Midbrain (tissue), 1 donor: ENCODE measurements around the gene MPC1.
A peak's percentile ranks its signal among the peaks of the same experiment; 100 is the strongest.
"Not testable (repeated sequence)": the region's sequence is repeated elsewhere in the genome, so short reads cannot be mapped to it uniquely, and the experiment has no call there.

ENCODE experiments used
- DNase-seq: peaks from one replicate; lab custom pipeline; 2025; lab: John Stamatoyannopoulos, UW

Gene MPC1

DNA sequence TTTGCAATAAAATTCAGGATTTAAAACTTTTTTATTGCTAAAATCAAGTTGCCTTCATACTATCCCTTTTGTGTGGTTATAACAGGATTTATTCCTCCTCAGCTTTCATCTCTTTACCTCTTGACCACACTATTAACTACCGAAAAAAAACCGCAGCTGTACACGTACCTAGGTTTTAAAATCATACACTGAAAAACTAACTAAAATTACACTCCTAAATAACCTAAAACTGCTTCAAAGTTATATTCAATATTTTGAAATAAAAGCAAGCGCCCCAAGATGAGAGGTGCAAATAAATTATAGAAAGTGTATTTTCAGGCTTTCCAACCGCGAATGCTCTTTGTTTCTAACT, 1.4 kb downstream of the MPC1 start:
- no peak for DNase-seq

DNA sequence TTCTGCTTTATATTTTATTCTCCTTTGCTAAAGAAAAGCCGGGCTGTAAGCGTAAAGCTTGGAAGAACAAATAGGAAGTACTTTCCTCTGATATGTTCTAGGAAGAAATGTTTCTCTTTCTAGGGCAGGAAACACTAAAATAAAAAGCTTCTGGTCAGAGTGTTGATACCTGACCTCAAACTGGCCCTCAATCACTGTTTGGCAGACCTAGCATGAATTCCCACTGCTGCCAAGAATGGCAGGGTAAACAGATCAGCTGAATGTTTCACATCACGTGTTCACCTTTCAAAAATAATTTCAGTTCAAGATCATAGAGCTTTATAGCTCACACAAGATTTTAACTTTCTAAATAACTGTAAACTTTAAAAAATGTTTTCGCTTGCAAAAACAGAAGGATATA, 2.9 kb downstream of the MPC1 start:
- DNase-seq, result no peak

DNA sequence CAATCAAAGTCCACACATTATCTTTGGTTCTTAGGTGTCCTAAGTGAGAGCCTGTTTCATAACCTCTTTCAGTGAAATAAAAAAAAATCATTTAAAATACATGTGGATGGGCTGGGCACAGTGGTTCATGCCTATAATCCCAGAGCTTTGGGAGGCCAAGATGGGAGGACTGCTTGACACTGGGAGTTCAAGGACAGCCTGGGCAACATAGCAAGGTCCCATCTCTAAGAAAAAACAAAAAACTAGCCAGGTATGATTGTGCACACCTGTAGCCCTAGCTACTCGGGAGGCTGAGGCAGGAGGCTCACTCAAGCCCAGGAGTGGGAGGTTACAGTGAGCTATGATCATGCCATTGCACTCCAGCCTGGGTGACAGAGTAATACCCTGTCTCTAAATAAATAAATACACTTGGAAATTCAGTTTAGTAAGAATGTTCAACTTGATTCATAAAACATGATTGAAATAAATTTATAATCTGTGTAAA, 3.6 kb downstream of the MPC1 start:
- no peak for DNase-seq

DNA sequence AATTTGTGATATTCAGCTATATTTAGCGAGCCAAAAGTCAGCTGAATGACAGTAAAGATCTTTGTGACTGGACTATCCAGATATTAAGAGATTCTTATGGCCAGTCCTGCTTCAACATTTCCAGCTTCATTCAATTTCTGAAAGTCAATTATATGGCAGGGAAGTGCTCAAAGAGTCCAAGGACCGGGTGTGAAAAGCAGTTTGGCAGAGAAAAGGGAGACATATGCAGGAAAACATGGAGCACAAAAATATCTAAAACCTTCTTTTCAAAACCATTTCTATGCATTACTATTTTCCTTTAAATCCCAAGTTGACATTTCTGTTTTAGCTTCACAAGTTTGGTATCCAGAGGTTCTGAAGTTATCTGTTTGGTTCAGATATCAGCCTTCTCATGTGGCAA, 5.0 kb downstream of the MPC1 start:
- DNase-seq, result no peak

DNA sequence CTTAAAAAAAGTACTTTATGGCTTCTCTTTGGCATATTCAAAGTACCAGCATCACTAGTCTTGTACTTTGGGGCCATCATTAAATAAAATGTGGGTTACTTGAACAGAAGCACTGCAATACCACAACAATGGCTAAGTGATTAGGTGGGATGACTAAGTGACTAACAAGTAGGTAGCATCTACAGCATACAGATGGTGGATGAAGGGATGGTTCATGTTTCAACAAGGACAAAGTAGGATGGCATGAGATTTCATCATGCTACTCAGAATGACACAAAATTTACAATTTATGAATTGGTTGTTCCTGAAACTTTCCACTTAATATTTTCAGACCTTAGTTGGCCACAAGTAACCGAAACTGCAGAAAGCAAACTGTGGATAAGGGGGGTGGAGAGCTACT, 7.7 kb downstream of the MPC1 start:
- DNase-seq, result no peak

DNA sequence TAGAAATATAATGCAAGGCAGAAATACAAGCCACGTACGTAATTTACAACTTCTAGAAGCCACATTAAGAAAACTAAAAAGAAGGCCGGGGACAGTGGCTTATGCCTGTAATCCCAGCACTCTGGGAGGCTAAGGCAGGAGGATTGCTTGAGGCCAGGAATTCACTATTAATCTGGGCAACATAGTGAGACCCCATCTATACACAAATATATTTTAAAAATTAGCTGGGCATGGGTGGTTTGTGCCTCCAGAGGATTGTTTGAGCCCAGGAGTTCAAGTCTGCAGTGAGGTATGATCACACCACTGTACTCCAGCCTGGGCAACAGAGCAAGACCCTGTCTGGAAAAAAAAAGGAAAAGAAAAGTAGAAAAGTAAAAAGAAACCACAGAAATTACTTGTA, 12.3 kb downstream of the MPC1 start:
- DNase-seq, result no peak

DNA sequence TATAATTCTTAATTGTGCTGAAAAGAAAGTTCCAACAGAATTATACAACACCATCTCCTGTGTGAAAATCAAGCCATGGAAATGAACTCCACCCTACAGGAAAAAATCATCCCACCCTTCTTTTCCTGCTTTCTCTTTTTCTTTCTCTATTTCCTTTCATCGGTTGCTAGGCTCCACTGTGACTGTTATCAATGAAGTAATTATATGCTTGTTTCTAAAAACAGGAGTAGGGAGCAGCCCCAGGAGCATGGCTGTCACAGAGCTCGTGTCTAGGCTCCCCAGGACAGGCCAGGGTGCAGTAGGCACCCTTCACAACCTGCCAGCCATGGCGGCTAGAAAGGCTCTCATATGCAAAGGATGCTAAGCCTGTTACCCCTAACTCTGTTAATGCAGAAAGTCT, 13.0 kb downstream of the MPC1 start:
- no peak for DNase-seq

DNA sequence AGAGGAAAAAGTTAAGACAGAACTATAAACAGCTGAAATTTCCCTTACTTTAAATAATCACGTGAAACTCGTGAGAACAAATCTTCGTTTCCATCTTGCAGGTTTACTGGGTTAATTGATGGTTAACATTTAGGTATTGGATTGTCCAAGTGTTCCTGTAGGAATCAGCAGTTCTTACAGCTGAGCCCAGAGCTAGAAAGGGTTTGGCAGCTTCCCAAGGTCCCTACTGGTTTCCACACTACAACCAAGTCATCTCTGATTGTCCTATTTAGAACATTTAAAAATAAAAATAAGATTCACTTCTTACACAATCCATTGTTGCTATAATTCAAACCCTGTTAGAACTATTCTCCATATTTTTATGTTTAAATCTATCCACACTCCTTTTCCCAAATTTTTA, 15.8 kb downstream of the MPC1 start:
- no peak for DNase-seq

DNA sequence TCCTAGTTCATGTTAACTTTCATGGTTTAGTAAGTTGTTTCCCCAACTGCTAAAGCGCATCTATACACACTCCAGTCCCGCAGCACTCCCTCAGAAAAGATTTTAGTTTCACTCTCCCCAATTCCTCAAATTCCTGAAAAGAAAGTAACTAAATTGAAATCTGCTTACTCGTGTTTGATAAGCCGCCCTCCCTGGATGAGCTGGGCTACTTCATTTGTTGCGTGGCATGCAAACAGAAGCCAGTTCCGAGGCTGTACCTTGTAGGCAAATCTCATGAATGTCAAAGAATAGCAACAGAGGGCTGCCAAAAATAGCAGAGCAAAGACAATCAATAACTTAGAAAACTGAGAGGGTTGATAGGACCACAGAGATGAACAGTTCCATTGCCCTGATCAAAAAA, 16.9 kb downstream of the MPC1 start:
- DNase-seq, result no peak

DNA sequence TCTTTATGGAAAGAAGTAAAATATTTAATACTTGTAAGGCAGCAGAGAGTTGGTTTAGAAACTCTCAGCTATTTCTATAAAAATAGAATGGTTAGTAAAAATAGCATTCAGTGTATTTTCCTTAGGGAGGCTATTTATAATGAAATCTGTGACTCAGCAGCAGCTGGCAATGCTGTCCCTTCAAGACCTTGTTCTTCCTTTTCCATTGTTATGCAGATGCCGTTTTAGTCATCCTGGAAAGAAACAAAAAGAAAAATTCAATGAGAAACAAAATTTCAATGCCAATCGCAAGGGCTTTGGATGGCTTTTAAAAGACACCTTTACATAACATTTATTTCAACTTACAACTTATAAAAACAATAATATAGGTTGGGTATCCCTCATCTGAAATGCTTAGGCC, 17.5 kb downstream of the MPC1 start:
- peak; percentile 26 for DNase-seq

DNA sequence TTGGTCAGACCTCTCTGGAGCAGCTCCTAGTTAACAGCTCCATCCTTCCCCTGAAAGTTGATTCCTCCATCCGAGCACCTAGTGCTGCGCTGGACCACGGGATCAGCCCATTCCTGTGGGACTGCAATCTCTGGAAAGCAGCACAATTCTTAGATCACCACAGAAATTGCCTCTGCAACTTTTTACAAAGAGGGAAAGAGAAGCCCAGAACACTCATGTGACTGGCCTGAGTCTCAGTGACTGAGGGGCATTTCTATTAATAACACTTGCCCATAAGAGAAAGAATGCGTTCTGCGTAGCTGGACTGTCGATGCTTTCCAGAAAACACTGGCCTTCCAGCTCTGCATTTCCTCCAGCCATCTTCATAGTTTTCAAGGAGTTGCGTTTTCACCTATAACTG, 18.3 kb downstream of the MPC1 start:
- DNase-seq, result peak; percentile 38

DNA sequence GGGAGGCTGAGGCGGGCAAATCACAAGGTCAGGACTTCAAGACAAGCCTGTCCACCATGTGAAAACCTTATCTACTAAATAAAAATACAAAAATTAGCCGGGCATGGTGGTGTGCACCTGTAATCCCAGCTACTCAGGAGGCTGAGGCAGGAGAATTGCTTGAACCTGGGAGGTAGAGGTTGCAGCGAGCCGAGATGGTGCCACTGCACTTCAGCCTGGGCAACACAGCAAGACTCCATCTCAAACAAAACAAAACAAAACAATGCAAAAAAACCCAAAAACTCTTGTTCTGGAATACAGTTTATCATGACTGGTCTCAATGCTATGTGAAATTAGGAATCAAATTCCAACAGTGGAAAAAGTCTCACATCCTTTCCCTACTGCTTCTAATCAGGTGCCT, 20.3 kb downstream of the MPC1 start:
- not testable (repeated sequence) for DNase-seq

DNA sequence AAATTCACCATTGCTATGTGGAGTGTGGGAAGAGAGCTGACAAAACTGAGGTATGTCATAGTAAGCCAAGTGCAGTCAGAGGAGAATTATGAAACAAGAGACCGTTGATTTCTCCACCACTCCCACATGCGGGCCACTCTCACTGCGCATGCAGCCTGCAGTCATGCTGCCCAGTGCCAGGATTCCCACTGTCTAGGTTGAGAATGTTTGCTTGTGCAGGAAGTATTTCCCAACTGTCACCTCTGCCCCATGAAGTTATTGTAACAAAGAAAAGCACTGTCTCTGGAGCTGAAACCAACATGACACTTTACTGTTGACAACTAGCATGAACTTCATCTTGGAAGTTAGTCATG, 21.7 kb downstream of the MPC1 start:
- no peak for DNase-seq

DNA sequence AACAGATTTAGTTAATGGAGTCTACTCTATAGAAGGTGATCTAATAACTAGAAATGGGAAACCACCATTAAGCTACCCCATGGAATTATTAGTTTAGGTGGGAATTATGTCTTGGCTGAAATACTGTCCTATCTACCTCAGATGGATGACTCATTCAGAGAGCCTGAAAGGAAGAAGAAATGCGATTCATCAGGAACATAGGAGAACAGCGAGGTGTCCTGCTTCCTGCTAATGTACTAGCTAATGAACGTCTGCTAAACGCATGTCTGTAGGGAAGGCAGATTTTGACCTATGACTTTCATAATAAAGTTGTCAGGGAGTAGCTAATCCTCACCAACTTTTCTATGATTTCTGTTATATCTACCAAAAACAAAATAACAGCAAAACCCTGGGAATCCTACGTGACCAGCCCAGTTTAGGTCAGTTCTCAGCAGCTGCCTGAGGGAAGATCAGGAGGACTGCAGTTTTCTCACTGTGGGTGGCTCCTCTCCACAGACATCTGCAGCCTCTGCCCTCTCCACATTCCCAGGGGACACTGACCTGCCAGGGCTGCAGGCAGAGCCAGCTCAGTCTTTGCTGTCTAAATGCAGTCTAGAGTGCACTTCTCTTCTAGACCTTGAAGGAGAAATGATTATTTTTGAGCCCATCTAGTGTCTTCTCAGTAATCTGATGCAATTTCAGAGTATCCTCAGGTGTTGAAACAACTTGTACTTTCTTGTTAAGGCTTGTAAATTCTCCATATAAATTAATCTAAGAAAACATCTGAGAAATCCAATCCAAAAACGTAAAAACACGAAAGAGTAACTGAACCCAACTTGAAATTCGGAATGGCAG, 22.3 kb downstream of the MPC1 start:
- DNase-seq, result no peak

DNA sequence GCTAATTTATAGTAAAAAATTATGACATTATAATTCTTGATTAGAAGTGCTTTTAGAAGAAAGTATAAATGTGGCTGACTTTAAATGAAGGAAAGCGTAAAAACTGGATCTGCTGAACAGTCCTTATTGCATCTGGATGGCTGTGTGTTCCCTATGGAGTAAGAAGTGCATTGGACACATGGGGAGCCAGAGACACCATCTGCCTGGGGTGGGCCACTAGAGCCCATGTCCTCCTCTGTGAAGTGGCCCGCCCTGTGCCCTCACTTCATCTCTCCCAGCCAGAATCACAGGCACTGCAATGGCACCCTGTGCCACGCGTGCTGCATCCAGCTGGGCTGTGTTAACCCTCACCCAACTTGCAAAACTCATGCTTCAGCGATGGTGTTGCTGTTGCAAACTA, 27.2 kb downstream of the MPC1 start:
- DNase-seq, result no peak

DNA sequence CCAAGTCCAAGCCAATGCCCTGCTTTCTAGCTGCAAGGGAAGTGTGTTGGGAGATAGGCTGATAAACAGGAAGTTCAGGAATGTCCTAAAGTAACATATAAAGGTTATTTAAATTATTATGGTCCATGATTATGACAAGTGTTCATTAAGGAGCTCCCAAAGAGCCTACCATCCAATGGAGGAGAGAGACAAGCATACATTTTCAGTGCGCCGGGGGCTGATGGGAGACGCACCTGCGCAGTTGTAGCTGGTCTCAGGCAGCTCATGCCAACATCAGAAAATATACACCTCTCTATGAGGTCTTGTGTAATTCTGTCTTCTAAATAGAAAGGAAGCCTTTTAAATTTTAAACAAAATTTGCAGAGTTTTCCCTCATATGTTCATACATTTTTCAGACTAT, 27.8 kb downstream of the MPC1 start:
- no peak for DNase-seq

DNA sequence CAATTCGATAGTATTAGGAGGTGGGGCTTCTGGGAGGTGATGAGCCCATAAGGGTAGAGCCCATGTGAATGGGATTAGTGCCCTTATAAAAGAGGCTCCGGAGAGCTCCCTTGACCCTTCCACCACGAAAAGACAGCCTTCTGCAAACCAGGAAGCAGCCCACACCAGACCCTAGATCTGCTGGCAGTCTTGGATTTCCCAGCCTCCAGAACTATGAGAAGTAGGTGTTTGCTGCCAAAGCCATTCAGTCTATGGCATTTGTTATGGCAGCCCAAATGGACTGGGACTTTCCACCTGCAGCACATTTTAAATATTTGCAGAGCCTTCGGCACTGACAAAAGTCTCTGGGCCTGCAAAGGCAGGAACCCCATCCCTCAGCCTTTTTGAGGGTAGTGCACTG, 28.6 kb downstream of the MPC1 start:
- no peak for DNase-seq

DNA sequence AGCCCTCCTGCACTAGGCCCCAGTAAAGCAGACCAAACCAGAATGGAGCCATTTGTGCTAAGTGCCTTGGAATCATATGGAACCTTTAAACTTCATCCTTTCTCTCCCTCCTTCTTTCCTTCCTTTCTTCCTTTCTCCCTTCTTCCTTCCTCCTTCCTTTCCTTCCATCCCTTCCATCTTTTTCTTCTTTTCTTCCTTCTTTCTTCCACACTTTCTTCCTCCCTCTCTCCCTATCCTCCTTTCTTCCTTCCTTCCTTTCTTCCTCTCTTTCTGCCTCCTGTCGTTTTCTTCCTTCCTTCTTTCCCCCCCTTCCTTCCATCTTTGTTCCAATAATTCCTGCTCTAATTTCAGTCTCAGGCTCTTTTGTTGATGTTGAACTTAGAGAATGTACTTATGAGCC, 29.2 kb downstream of the MPC1 start:
- no peak for DNase-seq

DNA sequence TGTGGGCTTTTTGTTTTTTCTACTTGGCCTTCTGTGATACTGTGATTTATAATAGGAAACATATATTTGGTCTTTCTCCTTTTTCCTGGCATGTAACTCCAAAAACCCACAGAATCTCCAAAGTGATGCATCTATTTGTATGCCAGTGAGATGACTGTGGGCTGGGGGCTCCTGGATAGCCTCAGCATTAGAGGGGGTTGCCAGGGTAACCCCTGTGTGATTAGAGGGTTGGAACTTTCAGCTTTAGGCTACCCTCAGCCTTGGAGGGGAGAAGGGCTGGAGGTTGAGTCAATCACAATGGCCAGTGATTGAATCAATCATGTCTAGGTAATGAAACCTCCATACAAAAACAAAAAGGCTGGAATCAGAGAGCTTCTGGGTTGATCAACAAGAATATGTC, 29.8 kb downstream of the MPC1 start:
- DNase-seq, result no peak

DNA sequence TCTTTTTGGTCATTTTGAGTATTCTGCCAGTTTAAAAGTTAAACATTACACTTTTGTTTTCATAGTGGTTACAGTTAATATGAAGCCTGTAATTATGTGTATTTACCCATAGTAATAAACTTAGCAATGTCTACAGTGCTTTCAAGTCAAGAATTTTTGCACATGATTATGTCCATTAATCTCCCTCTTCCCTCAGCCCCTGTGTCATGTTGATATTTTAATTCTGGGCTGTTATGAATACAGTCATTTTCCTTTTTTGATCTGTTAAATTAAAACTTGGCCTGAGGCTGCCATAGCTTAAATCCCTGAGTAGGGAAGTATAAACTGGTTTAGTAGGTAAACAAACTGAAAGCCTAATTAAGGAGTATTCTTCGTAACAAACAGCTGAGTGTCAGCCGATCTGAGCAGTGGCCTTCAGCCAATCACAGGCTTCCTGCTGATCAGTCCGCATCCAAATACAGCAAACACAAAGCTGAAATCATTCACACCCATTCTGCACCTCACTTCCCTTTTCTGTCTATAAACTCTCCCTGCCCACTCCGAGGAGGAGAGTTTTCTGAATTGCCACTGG, 30.9 kb downstream of the MPC1 start:
- DNase-seq, result peak; percentile 39

DNA sequence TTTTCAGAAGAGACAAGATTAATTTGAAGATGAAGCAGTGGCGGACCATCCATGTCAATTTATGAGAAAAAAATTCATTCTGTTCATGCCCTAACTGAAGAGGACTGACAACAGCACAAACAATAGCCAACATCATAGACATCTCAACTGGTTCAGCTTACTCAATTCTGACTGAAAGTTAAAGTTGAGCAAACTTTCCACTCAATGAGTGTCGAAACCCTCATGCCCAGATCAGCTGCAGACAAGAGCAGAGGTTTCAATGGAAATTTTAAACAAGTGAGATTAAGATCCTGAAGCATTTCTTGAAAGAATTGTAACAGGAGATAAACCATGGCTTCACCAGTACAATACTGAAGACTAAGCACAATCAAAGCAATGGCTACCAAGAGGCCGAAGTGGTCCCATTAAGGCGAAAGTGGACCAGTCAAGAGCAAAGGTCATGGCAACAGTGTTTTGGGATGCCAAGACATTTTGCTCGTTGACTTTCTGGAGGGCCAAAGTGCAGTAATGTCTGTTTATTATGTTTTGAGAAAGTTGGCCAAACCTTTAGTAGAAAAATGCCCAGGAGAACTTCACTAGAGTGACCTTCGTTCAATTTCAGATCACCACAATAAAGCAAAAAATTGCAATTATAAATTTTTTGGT, 34.3 kb downstream of the MPC1 start:
- no peak for DNase-seq

DNA sequence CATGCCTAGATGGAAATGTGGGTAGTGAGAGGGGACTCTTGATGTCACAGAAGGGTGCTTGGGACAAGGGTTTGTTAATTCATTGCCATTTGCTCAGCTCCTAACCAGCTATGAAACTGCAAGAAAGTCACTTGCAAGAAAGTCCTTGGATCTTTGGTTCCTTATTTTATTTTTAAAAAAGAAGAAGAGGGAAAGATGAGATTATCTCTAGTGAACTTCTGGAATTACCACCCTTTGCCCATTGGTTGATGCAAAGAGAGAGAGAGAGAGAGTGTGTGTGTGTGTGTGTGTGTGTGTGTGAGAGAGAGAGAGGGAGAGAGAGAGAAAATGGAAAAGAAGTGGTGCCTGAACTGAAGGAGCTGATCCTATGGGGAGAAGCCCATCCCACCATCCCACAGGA, 35.8 kb downstream of the MPC1 start:
- DNase-seq, result no peak

DNA sequence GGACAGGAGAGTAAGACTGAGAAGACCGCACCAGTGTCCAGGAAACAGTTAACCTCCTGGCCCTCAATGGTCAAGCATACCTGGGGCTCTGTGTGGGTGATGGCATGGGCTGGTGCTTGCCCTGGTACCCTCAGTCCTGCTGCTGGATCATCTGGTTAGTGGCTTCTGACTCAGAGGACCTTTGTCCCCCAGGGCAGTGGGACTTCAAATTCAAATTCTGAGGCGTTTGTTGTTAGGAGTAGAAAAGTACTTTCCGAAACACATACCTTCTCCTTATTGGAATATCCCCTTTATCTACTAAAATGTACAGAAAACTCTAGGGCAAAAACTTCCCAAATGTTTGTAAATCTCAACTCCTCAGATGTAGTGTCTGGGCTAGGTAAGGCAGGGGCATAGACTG, 36.3 kb downstream of the MPC1 start:
- DNase-seq, result no peak

DNA sequence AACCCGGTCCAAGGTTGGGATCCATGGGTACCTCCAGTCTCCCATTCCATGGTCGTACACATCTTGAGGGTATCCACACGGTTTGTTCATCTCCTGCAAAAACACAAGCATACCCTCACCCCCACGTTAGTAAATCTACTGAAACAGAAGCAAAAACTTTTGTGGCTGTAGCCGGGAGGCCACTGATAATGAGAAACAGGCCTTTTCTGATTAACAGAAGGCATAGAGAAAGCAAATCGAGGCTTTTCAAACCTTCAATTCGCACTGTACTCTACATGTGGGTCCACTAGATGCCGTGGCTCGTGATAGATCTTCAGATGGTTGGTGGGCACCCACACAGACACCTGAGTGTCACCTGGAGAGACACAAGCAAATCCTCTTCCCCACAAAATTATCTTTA, 37.1 kb downstream of the MPC1 start:
- not testable (repeated sequence) for DNase-seq
